Measurements from ENCODE around the gene TP63.

The TP63 gene

DNA sequence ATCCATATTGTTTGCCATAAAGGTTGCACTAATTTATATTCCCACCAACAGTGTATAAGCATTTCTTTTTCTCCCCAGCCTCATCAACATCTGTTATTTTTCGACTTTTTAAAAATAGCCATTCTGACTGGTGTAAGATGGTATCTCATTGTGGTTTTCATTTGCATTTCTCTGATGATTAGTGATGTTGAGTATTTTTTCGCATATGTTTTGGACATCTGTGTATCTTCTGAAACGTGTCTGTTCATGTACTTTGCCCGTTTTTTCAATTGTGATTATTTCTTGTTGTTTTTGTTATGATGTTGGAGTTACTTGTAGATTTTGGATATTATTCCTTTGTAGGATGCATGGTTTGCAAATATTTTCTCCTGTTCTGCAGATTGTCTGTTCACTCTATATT, 46.5 kb downstream of the TP63 start:
- TF ChIP-seq, protein P1, sequence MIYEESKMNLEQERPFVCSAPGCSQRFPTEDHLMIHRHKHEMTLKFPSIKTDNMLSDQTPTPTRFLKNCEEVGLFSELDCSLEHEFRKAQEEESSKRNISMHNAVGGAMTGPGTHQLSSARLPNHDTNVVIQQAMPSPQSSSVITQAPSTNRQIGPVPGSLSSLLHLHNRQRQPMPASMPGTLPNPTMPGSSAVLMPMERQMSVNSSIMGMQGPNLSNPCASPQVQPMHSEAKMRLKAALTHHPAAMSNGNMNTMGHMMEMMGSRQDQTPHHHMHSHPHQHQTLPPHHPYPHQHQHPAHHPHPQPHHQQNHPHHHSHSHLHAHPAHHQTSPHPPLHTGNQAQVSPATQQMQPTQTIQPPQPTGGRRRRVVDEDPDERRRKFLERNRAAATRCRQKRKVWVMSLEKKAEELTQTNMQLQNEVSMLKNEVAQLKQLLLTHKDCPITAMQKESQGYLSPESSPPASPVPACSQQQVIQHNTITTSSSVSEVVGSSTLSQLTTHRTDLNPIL (CRISPR knock-in tag; IDR thresholded peaks at IDR 0.05; ENCODE audit: low read depth), result no peak
- TF ChIP-seq TCF4 (CRISPR knock-in tag; IDR thresholded peaks at IDR 0.05; ENCODE audit: borderline replicate concordance) (no peak), ZFP30 (CRISPR knock-in tag; IDR thresholded peaks at IDR 0.05) (no peak), ISL1 (CRISPR knock-in tag; IDR thresholded peaks at IDR 0.05) (no peak), BACH2 (CRISPR knock-in tag; IDR thresholded peaks at IDR 0.05; ENCODE audit: borderline replicate concordance) (no peak), ZNF8 (CRISPR knock-in tag; IDR thresholded peaks at IDR 0.05) (no peak), ZNF565 (CRISPR knock-in tag; conservative IDR thresholded peaks at IDR 0.05; ENCODE audit: low read depth) (no peak), ZFP3 (CRISPR knock-in tag; IDR thresholded peaks at IDR 0.05) (no peak), GLIS3 (CRISPR knock-in tag; IDR thresholded peaks at IDR 0.05) (no peak)
- ATAC-seq, result no peak

DNA sequence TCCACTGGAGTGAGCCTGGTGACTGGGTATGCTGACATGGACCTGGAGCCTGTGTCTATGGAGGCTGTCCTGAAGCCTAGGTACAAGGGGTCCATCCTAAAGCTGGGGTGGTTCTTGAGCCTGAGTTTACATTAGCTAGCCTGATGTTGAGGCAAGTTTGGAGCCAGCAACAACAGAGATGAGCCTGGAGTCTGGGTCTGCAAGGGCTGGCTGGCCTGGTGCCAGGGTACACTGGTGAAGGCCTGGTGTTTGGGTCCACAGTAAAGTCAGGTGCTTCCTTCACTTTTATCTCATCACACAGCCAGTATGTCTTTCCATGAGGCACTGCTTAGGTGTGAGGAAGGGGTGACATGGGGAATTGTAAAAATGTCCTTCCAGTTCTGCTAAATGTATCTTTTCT, 49.5 kb downstream of the TP63 start:
- no peak for ATAC-seq

DNA sequence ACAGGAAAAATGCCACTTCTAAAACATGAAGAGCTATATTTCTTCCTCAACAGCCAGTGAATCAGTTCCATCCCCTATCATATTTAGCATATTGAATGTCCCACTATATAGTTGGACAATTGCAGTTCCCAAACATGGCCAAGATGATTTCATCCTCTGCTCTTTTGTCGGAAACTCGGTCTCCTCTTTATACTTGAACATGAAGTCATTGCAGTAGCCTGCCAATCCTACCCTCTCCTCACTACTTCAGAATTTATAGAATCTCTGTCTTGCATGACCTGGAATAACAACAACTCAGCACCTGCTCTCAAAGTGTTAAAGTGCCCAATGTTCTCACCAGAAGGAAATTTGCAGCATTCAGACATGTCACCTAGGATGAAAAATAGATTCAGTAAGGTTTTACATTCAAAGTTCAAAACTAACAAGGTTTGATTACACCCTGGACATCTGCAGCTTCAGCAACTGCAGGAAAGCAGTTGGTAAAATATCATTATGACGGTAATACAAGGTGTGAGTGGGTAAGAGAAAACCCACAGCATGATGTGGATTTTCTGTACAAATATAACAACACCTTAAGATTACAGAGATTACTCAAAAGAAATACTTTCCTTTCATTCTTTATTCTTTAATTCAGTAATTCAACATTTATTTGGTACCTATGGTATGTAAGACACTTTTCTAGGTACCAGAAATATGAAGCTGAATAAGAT, 52.5 kb downstream of the TP63 start:
- no peak for ATAC-seq

More for the DNA sequence above, 49.5 kb downstream of the TP63 start:
- TF ChIP-seq, protein P2, sequence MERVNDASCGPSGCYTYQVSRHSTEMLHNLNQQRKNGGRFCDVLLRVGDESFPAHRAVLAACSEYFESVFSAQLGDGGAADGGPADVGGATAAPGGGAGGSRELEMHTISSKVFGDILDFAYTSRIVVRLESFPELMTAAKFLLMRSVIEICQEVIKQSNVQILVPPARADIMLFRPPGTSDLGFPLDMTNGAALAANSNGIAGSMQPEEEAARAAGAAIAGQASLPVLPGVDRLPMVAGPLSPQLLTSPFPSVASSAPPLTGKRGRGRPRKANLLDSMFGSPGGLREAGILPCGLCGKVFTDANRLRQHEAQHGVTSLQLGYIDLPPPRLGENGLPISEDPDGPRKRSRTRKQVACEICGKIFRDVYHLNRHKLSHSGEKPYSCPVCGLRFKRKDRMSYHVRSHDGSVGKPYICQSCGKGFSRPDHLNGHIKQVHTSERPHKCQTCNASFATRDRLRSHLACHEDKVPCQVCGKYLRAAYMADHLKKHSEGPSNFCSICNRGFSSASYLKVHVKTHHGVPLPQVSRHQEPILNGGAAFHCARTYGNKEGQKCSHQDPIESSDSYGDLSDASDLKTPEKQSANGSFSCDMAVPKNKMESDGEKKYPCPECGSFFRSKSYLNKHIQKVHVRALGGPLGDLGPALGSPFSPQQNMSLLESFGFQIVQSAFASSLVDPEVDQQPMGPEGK (CRISPR knock-in tag; IDR thresholded peaks at IDR 0.05; ENCODE audit: borderline replicate concordance), result no peak
- TF ChIP-seq SNAI2 (CRISPR knock-in tag; IDR thresholded peaks at IDR 0.05) (no peak), ZNF565 (CRISPR knock-in tag; conservative IDR thresholded peaks at IDR 0.05; ENCODE audit: low read depth) (no peak), ZFP3 (CRISPR knock-in tag; IDR thresholded peaks at IDR 0.05) (no peak)
- TF ChIP-seq, protein P3, sequence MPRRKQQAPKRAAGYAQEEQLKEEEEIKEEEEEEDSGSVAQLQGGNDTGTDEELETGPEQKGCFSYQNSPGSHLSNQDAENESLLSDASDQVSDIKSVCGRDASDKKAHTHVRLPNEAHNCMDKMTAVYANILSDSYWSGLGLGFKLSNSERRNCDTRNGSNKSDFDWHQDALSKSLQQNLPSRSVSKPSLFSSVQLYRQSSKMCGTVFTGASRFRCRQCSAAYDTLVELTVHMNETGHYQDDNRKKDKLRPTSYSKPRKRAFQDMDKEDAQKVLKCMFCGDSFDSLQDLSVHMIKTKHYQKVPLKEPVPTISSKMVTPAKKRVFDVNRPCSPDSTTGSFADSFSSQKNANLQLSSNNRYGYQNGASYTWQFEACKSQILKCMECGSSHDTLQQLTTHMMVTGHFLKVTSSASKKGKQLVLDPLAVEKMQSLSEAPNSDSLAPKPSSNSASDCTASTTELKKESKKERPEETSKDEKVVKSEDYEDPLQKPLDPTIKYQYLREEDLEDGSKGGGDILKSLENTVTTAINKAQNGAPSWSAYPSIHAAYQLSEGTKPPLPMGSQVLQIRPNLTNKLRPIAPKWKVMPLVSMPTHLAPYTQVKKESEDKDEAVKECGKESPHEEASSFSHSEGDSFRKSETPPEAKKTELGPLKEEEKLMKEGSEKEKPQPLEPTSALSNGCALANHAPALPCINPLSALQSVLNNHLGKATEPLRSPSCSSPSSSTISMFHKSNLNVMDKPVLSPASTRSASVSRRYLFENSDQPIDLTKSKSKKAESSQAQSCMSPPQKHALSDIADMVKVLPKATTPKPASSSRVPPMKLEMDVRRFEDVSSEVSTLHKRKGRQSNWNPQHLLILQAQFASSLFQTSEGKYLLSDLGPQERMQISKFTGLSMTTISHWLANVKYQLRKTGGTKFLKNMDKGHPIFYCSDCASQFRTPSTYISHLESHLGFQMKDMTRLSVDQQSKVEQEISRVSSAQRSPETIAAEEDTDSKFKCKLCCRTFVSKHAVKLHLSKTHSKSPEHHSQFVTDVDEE (CRISPR knock-in tag; IDR thresholded peaks at IDR 0.05), result no peak

DNA sequence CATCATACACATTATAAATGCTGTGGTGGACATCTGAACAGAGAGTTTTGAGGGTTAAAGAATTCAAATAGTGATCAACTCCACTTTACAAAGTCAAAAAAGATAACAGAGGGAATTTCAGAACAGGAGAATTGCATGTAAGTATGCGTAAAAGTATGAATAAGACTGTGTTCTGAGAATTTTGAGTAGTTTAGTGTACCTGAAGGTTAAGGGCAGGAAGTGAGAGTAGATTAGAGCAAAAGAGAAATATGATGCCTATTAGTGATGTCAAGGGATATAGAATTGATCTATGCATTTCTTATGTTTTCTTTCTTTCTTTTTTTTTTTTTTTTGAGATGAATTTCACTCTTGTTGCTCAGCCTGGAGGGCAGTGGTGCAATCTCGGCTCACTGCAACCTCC, 53.1 kb downstream of the TP63 start:
- no peak for TF ChIP-seq ZNF70 (CRISPR knock-in tag; IDR thresholded peaks at IDR 0.05)
- TF ChIP-seq, protein P1 (CRISPR knock-in tag; IDR thresholded peaks at IDR 0.05; ENCODE audit: low read depth), result no peak
- TF ChIP-seq, protein P4, sequence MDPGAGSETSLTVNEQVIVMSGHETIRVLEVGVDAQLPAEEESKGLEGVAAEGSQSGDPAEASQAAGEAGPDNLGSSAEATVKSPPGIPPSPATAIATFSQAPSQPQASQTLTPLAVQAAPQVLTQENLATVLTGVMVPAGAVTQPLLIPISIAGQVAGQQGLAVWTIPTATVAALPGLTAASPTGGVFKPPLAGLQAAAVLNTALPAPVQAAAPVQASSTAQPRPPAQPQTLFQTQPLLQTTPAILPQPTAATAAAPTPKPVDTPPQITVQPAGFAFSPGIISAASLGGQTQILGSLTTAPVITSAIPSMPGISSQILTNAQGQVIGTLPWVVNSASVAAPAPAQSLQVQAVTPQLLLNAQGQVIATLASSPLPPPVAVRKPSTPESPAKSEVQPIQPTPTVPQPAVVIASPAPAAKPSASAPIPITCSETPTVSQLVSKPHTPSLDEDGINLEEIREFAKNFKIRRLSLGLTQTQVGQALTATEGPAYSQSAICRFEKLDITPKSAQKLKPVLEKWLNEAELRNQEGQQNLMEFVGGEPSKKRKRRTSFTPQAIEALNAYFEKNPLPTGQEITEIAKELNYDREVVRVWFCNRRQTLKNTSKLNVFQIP (CRISPR knock-in tag; IDR thresholded peaks at IDR 0.05; ENCODE audit: borderline replicate concordance, low read depth), result no peak
- no peak for TF ChIP-seq ZNF565 (CRISPR knock-in tag; conservative IDR thresholded peaks at IDR 0.05; ENCODE audit: low read depth)
- no peak for TF ChIP-seq CSDC2 (CRISPR knock-in tag; IDR thresholded peaks at IDR 0.05)
- no peak for TF ChIP-seq GLIS3 (CRISPR knock-in tag; IDR thresholded peaks at IDR 0.05)
- TF ChIP-seq, protein P5, sequence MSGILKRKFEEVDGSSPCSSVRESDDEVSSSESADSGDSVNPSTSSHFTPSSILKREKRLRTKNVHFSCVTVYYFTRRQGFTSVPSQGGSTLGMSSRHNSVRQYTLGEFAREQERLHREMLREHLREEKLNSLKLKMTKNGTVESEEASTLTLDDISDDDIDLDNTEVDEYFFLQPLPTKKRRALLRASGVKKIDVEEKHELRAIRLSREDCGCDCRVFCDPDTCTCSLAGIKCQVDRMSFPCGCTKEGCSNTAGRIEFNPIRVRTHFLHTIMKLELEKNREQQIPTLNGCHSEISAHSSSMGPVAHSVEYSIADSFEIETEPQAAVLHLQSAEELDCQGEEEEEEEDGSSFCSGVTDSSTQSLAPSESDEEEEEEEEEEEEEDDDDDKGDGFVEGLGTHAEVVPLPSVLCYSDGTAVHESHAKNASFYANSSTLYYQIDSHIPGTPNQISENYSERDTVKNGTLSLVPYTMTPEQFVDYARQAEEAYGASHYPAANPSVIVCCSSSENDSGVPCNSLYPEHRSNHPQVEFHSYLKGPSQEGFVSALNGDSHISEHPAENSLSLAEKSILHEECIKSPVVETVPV (CRISPR knock-in tag; IDR thresholded peaks at IDR 0.05), result no peak
- TF ChIP-seq RARB (CRISPR knock-in tag; IDR thresholded peaks at IDR 0.05), result no peak
- no peak for TF ChIP-seq BACH2 (CRISPR knock-in tag; IDR thresholded peaks at IDR 0.05; ENCODE audit: borderline replicate concordance)
- TF ChIP-seq OSR1 (CRISPR knock-in tag; IDR thresholded peaks at IDR 0.05), result no peak
- no peak for TF ChIP-seq ARNTL (CRISPR knock-in tag; IDR thresholded peaks at IDR 0.05; ENCODE audit: borderline replicate concordance, low read depth)
- TF ChIP-seq ZNF8 (CRISPR knock-in tag; IDR thresholded peaks at IDR 0.05), result no peak
- ATAC-seq, result no peak

More for the DNA sequence above, 52.5 kb downstream of the TP63 start:
- TF ChIP-seq ZC3H10 (CRISPR knock-in tag; IDR thresholded peaks at IDR 0.05) (no peak), CSDC2 (CRISPR knock-in tag; IDR thresholded peaks at IDR 0.05) (no peak), BACH2 (CRISPR knock-in tag; IDR thresholded peaks at IDR 0.05; ENCODE audit: borderline replicate concordance) (no peak)
- TF ChIP-seq, protein P4 (CRISPR knock-in tag; IDR thresholded peaks at IDR 0.05; ENCODE audit: borderline replicate concordance, low read depth), result no peak

Data from SK-N-SH treated with all-trans-retinoic acid at 6 μM for 48 hours (cell line).